H9 (cell line): Measurements from ENCODE around the gene MSI2. TPM values are rescaled to one million over a fixed set of nuclear protein-coding genes. Genes with fewer than 3 reads are reported as not detected.
A peak's percentile ranks its signal among the peaks of the same experiment; 100 is the strongest.

Experiments
- DNase-seq: peaks from one replicate; pipeline ENCODE4 v3.0.0-alpha.2; 2017
- H2AFZ ChIP-seq: one replicate; pipeline ENCODE4 v1.6.1; 2013; ENCODE audit warnings: mild to moderate bottlenecking, low read length, control low read depth, moderate library complexity
- H2AK5ac ChIP-seq: 2 replicates; pipeline ENCODE4 v1.6.1; 2013; ENCODE audit warnings: low read length, control low read depth, mixed read lengths; ENCODE audit not compliant: insufficient read length
- H2BK120ac ChIP-seq: one replicate; pipeline ENCODE4 v1.6.1; 2013; ENCODE audit warnings: low read depth, mild to moderate bottlenecking, low read length, control low read depth, inconsistent platforms; ENCODE audit not compliant: poor library complexity, severe bottlenecking
- H2BK12ac ChIP-seq: 2 replicates; pipeline ENCODE4 v1.6.1; 2013; ENCODE audit warnings: low read length, control low read depth, mixed read lengths, low read depth; ENCODE audit not compliant: insufficient read length
- H2BK15ac ChIP-seq: 2 replicates; pipeline ENCODE4 v1.6.1; 2013; ENCODE audit warnings: low read depth, low read length, control low read depth
- H2BK20ac ChIP-seq: one replicate; pipeline ENCODE4 v1.6.1; 2013; ENCODE audit warnings: low read depth, mild to moderate bottlenecking, low read length, control low read depth, inconsistent platforms; ENCODE audit not compliant: poor library complexity, severe bottlenecking
- H2BK5ac ChIP-seq: 2 replicates; pipeline ENCODE4 v1.6.1; 2013; ENCODE audit warnings: low read length, control low read depth, mixed read lengths; ENCODE audit not compliant: insufficient read length
- H3K14ac ChIP-seq: 2 replicates; pipeline ENCODE4 v1.6.1; 2013; ENCODE audit warnings: low read length, control low read depth; ENCODE audit not compliant: insufficient read depth
- H3K18ac ChIP-seq: 2 replicates; pipeline ENCODE4 v1.6.1; 2013; ENCODE audit warnings: low read depth, mild to moderate bottlenecking, mixed read lengths, low read length, control low read depth; ENCODE audit not compliant: insufficient read length
- H3K23ac ChIP-seq: 2 replicates; pipeline ENCODE4 v1.6.1; 2013; ENCODE audit warnings: low read length, control low read depth, mixed read lengths, low read depth; ENCODE audit not compliant: insufficient read length
- H3K23me2 ChIP-seq: 2 replicates; pipeline ENCODE4 v1.6.1; 2013; ENCODE audit warnings: low read depth, mild to moderate bottlenecking, mixed read lengths, low read length, control low read depth; ENCODE audit not compliant: insufficient read length, poor library complexity, severe bottlenecking
- H3K27ac ChIP-seq: 2 replicates; pipeline ENCODE4 v1.5.1; 2013; ENCODE audit warnings: low read length, control low read depth, mixed read lengths, low read depth; ENCODE audit not compliant: insufficient read length
- H3K27me3 ChIP-seq: 2 replicates; pipeline ENCODE4 v1.6.1; 2013; ENCODE audit warnings: low read length, control low read depth, inconsistent platforms; ENCODE audit not compliant: insufficient read depth
- H3K4ac ChIP-seq: 2 replicates; pipeline ENCODE4 v1.6.1; 2013; ENCODE audit warnings: low read depth, mild to moderate bottlenecking, control low read depth, inconsistent platforms, low read length, moderate library complexity
- H3K4me1 ChIP-seq: 2 replicates; pipeline ENCODE4 v1.6.1; 2013; ENCODE audit warnings: low read length, control low read depth, inconsistent platforms; ENCODE audit not compliant: insufficient read depth
- H3K4me2 ChIP-seq: 2 replicates; pipeline ENCODE4 v1.6.1; 2013; ENCODE audit warnings: low read length, control low read depth, mixed read lengths; ENCODE audit not compliant: insufficient read length, insufficient read depth
- H3K56ac ChIP-seq: 2 replicates; pipeline ENCODE4 v1.6.1; 2013; ENCODE audit warnings: low read depth, mild to moderate bottlenecking, mixed read lengths, low read length, control low read depth; ENCODE audit not compliant: insufficient read length
- H3K79me1 ChIP-seq: 2 replicates; pipeline ENCODE4 v1.6.1; 2013; ENCODE audit warnings: low read depth, mild to moderate bottlenecking, moderate library complexity, low read length, control low read depth, inconsistent platforms; ENCODE audit not compliant: insufficient read depth, poor library complexity, severe bottlenecking
- H3K79me2 ChIP-seq: 2 replicates; pipeline ENCODE4 v1.6.1; 2013; ENCODE audit warnings: low read length, control low read depth, inconsistent platforms; ENCODE audit not compliant: insufficient read depth
- H3K9ac ChIP-seq: 2 replicates; pipeline ENCODE4 v1.6.1; 2013; ENCODE audit warnings: low read length, control low read depth, mixed read lengths; ENCODE audit not compliant: insufficient read length; ENCODE audit errors: extremely low read depth
- H3K9me3 ChIP-seq: one replicate; pipeline ENCODE4 v1.6.1; 2013; ENCODE audit warnings: low read depth, low read length, inconsistent platforms; ENCODE audit not compliant: control insufficient read depth
- H3T11ph ChIP-seq: one replicate; pipeline ENCODE4 v1.6.1; 2013; ENCODE audit warnings: mild to moderate bottlenecking, low read length, control low read depth, inconsistent platforms
- H4K20me1 ChIP-seq: one replicate; pipeline ENCODE4 v1.6.1; 2013; ENCODE audit not compliant: control insufficient read depth, insufficient read length, insufficient read depth
- H4K5ac ChIP-seq: 2 replicates; pipeline ENCODE4 v1.6.1; 2013; ENCODE audit warnings: low read depth, mild to moderate bottlenecking, mixed read lengths, low read length, control low read depth; ENCODE audit not compliant: insufficient read length
- H4K8ac ChIP-seq: replicated peaks from 2 replicates; pipeline ENCODE4 v1.6.1; 2013; ENCODE audit warnings: low read length, control low read depth, mixed read lengths, low read depth; ENCODE audit not compliant: insufficient read length
- H4K91ac ChIP-seq: 2 replicates; pipeline ENCODE4 v1.6.1; 2013; ENCODE audit warnings: low read depth, mild to moderate bottlenecking, moderate library complexity, mixed read lengths, low read length, control low read depth; ENCODE audit not compliant: insufficient read length
- H3K27ac Mint-ChIP-seq, 3 experiments: 2 replicates in 2 of 3; 3 replicates in 1 of 3; pipeline ENCODE4 v1.8.0; 2020 to 2021; ENCODE audit warnings: mixed read lengths in 3 of 3, mild to moderate bottlenecking in 1 of 3, moderate library complexity in 1 of 3
- H3K27me3 Mint-ChIP-seq: 2 replicates; pipeline ENCODE4 v1.8.0; 2021; ENCODE audit warnings: low read depth, mild to moderate bottlenecking, moderate library complexity, mixed read lengths
- H3K36me3 Mint-ChIP-seq, 3 experiments: 2 replicates in 2 of 3; 3 replicates in 1 of 3; pipeline ENCODE4 v1.8.0; 2020 to 2021; ENCODE audit warnings: low read depth in 3 of 3, mixed read lengths in 3 of 3; ENCODE audit not compliant: insufficient read depth in 1 of 3
- H3K4me1 Mint-ChIP-seq, 2 experiments: 2 replicates each; pipeline ENCODE4 v1.8.0; 2020; ENCODE audit warnings: mixed read lengths in 2 of 2
- H3K4me3 Mint-ChIP-seq, 2 experiments: 2 replicates in 1 of 2; 3 replicates in 1 of 2; pipeline ENCODE4 v1.8.0; 2020 to 2021; ENCODE audit warnings: mild to moderate bottlenecking in 2 of 2, mixed read lengths in 2 of 2, moderate library complexity in 1 of 2
- H3K9me3 Mint-ChIP-seq, 2 experiments: 2 replicates in 1 of 2; 3 replicates in 1 of 2; pipeline ENCODE4 v1.8.0; 2020; ENCODE audit warnings: mild to moderate bottlenecking in 2 of 2, mixed read lengths in 2 of 2, moderate library complexity in 1 of 2
- WGBS: extraction: QIAGEN DNeasy Blood & Tissue Kit; methylation state at CpG from one replicate; pipeline ENCODE4 v1.1.7; 2013; ENCODE audit warnings: missing lambda C conversion rate, low lambda C conversion rate, mixed read lengths; ENCODE audit not compliant: insufficient read length; ENCODE audit errors: extremely low coverage; 5-methylcytosine and 5-hydroxymethylcytosine counted together
- total RNA-seq: library from RNA; stranded (reverse); gene quantifications from 2 replicates; pipeline ENCODE4 v1.2.1, GENCODE V29; 2021
- TF ChIP-seq, protein P1 (sequence below): fragments of 200-600 bp; sonication (generic); conservative IDR thresholded peaks from 3 replicates; pipeline ENCODE4 v1.8.0; 2021; ENCODE audit warnings: antibody characterized with exemption, mild to moderate bottlenecking

MSI2 gene
- total RNA-seq, 1 experiment from 2014 or later, result 98.5 TPM

DNA sequence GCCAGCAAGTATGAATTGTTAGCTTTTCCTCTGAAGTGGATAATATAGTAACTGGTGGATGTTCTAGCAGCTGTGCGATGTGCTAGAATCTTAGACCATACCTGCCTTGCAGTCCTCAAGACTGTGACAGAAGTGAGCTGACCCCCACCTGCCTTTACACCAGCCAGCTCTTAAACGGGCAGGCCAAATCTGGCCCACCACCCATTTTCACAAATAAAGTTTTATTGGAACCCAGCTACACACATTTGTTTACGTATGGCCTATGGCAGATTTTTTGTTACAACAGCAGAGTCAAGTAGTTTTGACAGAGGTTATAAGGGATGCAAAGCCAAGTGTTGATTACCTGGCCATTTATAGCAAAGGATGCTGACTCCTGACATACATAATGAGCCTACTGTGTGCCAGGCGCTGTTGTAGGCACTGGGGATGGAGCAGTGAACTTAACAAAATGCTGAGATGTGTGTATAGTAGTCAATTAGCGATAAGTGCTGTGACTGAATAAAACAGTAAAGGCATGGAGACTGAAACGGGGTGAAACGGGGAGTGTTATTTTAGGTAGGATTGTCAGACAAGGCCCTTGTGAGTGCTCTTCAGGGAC is 79.0 kb downstream of the MSI2 start:
- H3K27ac ChIP-seq, result no peak overlapping the region
- no peak overlapping the region for H3K4ac ChIP-seq
- no peak overlapping the region for H2BK15ac ChIP-seq
- DNase-seq, result no peak
- H3K79me2 ChIP-seq, result no peaks in the 10 kb centered on the region
- no peak overlapping the region for H3K56ac ChIP-seq
- H3K4me1 ChIP-seq, result peaks cover 6% of the 10 kb centered on the region; the same call in 1 of the 2 replicates
- no peaks in the 10 kb centered on the region for H3K23me2 ChIP-seq
- no peak overlapping the region for H3K23ac ChIP-seq
- no peak overlapping the region for H2BK12ac ChIP-seq
- H3K27me3 ChIP-seq, result no peaks in the 10 kb centered on the region
- H2AK5ac ChIP-seq, result no peak overlapping the region
- H3K18ac ChIP-seq, result no peak overlapping the region
- H3K9ac ChIP-seq, result no peak overlapping the region
- H4K5ac ChIP-seq, result no peak overlapping the region
- peaks cover 47 to 64% of the 10 kb centered on the region in 2 experiments for H3K4me1 Mint-ChIP-seq
- H3K9me3 Mint-ChIP-seq, result no peaks in the 10 kb centered on the region; a peak in 1 of 5 replicates
- peak overlapping the region in 2 of 3 experiments; percentile 1 to 44; a peak in 2 of 7 replicates for H3K27ac Mint-ChIP-seq
- H2BK5ac ChIP-seq, result no peak overlapping the region
- H2BK120ac ChIP-seq, result no peak overlapping the region
- TF ChIP-seq, protein P1, sequence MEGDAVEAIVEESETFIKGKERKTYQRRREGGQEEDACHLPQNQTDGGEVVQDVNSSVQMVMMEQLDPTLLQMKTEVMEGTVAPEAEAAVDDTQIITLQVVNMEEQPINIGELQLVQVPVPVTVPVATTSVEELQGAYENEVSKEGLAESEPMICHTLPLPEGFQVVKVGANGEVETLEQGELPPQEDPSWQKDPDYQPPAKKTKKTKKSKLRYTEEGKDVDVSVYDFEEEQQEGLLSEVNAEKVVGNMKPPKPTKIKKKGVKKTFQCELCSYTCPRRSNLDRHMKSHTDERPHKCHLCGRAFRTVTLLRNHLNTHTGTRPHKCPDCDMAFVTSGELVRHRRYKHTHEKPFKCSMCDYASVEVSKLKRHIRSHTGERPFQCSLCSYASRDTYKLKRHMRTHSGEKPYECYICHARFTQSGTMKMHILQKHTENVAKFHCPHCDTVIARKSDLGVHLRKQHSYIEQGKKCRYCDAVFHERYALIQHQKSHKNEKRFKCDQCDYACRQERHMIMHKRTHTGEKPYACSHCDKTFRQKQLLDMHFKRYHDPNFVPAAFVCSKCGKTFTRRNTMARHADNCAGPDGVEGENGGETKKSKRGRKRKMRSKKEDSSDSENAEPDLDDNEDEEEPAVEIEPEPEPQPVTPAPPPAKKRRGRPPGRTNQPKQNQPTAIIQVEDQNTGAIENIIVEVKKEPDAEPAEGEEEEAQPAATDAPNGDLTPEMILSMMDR, result no peak
- no peak overlapping the region for H3K14ac ChIP-seq
- no peak overlapping the region for H2BK20ac ChIP-seq
- no peak overlapping the region for H3K4me3 Mint-ChIP-seq
- H2AFZ ChIP-seq, result no peak overlapping the region
- H3K79me1 ChIP-seq, result peaks cover 2% of the 10 kb centered on the region
- no peak overlapping the region for H4K91ac ChIP-seq
- WGBS, result no CpG with 5 or more reads among the region's 7 CpGs
- H4K8ac ChIP-seq, result no peak overlapping the region
- H3K4me2 ChIP-seq, result no peak overlapping the region
- peaks cover 13 to 25% (median 15%) of the 10 kb centered on the region in 3 experiments for H3K36me3 Mint-ChIP-seq
- H3K27me3 Mint-ChIP-seq, result peaks cover 1% of the 10 kb centered on the region; the same call in 1 of the 2 replicates
- no peaks in the 10 kb centered on the region for H4K20me1 ChIP-seq
- H3K9me3 ChIP-seq, result no peaks in the 10 kb centered on the region
- H3T11ph ChIP-seq, result no peak overlapping the region
